Stimulated activated CD4-positive, alpha-beta T cell treated with anti-CD3 and anti-CD28 coated beads, Interleukin-12 subunit alpha, Interleukin-12 subunit beta, amount 100 ng/mL, for 48 hours (primary cell): ENCODE results near the gene S100A14.

ENCODE experiments used
- DNase-seq, 3 donors: peaks; one replicate each; pipeline ENCODE4 v3.0.0-alpha.2; 2020; ENCODE audit warnings: low read depth in 2 of 3, low spot score in 1 of 3

The S100A14 gene

GRCh38 chr1:153566414-153567371 is 49.4 kb downstream of the S100A14 start:
- peak; percentile 83 to 87 (median 86) for DNase-seq

- peak in 2 of 3 donors; percentile 45 to 51 for DNase-seq
Observed at GRCh38 chr1:153565529-153566374, 50.4 kb downstream of the S100A14 start, which contains the start of gene S100A2. Gene S100A2 (minus strand): TSS chr1:153565844. CDS start chr1:153563877, 1,967 bp downstream.
